Measurements from ENCODE around the gene AGAP9.
"Not testable (repeated sequence)": the region's sequence is repeated elsewhere in the genome, so short reads cannot be mapped to it uniquely, and the experiment has no call there.

DNA sequence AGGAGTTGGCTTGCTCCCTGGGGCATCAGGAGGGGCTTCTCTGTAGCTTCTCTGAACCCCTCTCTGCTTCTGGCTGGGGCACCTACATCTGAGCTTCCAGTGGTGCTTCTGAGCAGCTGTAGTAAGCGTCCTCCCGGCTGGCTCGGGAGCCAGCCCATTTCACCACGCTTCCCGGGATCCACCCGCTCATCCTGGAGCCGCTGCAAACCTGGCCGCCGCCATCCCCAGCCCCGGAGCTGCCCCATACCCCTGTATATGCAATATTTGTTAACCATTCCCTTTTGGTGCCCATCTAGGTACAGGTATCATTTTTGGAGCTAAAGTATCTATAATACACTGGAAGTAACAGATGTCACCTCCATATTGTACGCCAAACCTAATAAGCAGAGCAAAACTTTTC is 38.7 kb downstream of the AGAP9 start:
- not testable (repeated sequence) for TF ChIP-seq POLR2A (IDR thresholded peaks at IDR 0.05; ENCODE audit: control extremely low read depth in 1 of 2, low read depth in 2 of 2, low read length in 2 of 2); POLR2AphosphoS5 (IDR thresholded peaks at IDR 0.05; ENCODE audit: low read depth, low read length); RXRA (IDR thresholded peaks at IDR 0.05; ENCODE audit: insufficient read depth, low read depth, low read length); YY1 (IDR thresholded peaks at IDR 0.05; ENCODE audit: low read depth, low read length); ATF3 (IDR thresholded peaks at IDR 0.05; ENCODE audit: insufficient read depth, low read depth, low read length); RAD21 (IDR thresholded peaks at IDR 0.05 in 1 of 2, conservative IDR thresholded peaks at IDR 0.05 in 1 of 2; ENCODE audit: low read depth in 2 of 2, low read length in 2 of 2)
- TF ChIP-seq, protein P1, sequence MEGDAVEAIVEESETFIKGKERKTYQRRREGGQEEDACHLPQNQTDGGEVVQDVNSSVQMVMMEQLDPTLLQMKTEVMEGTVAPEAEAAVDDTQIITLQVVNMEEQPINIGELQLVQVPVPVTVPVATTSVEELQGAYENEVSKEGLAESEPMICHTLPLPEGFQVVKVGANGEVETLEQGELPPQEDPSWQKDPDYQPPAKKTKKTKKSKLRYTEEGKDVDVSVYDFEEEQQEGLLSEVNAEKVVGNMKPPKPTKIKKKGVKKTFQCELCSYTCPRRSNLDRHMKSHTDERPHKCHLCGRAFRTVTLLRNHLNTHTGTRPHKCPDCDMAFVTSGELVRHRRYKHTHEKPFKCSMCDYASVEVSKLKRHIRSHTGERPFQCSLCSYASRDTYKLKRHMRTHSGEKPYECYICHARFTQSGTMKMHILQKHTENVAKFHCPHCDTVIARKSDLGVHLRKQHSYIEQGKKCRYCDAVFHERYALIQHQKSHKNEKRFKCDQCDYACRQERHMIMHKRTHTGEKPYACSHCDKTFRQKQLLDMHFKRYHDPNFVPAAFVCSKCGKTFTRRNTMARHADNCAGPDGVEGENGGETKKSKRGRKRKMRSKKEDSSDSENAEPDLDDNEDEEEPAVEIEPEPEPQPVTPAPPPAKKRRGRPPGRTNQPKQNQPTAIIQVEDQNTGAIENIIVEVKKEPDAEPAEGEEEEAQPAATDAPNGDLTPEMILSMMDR (IDR thresholded peaks at IDR 0.05; ENCODE audit: control extremely low read depth in 1 of 3, insufficient read depth in 1 of 3, low read depth in 1 of 3, low read length in 3 of 3), result not testable (repeated sequence)
